ENCODE data around the gene CYBA.

GRCh38 chr16:88673716-88674379, 23.0 kb upstream of the CYBA start:
- TF ChIP-seq CTCF (IDR thresholded peaks at IDR 0.05): no peak
- no peak for TF ChIP-seq POLR2A (IDR thresholded peaks at IDR 0.05)
